ENCODE results near the gene TUBD1. TPM values are rescaled to one million over a fixed set of nuclear protein-coding genes. Genes with fewer than 3 reads are reported as not detected.
A peak's percentile ranks its signal among the peaks of the same experiment; 100 is the strongest.

TUBD1 gene
- total and polyA plus RNA-seq, 2 of the 13 experiments (the other 11 are each of a cell fraction or from before 2014, with no cell fraction given) = 18.2 to 25.9 TPM

GRCh38 chr17:59846394-59847165, 46.2 kb downstream of the TUBD1 start (continued):
- TF ChIP-seq YEATS4 (CRISPR knock-in tag; IDR thresholded peaks at IDR 0.05; ENCODE audit: borderline replicate concordance) (peak; percentile 73), ZNF160 (CRISPR knock-in tag; IDR thresholded peaks at IDR 0.05) (peak; percentile 71; the same call in 1 of the 2 replicates), ETV6 (CRISPR knock-in tag; conservative IDR thresholded peaks at IDR 0.05) (0 out of 2 replicates have a peak, but pooled peaks have one; percentile 17), HOXA9 (CRISPR knock-in tag; IDR thresholded peaks at IDR 0.05; ENCODE audit: borderline replicate concordance) (no peak), SSRP1 (CRISPR knock-in tag; IDR thresholded peaks at IDR 0.05) (peak; percentile 94), PBX3 (CRISPR knock-in tag; IDR thresholded peaks at IDR 0.05; ENCODE audit: borderline replicate concordance) (no peak), RARG (CRISPR knock-in tag; IDR thresholded peaks at IDR 0.05; ENCODE audit: low read depth) (no peak), ONECUT2 (CRISPR knock-in tag; IDR thresholded peaks at IDR 0.05) (peak; percentile 50; the same call in 1 of the 2 replicates), ZNF724P (CRISPR knock-in tag; IDR thresholded peaks at IDR 0.05; ENCODE audit: borderline replicate concordance) (no peak), ZNF431 (CRISPR knock-in tag; IDR thresholded peaks at IDR 0.05; ENCODE audit: borderline replicate concordance, low read depth) (0 out of 2 replicates have a peak, but pooled peaks have one; percentile 75), MTERF4 (CRISPR knock-in tag; IDR thresholded peaks at IDR 0.05) (0 out of 2 replicates have a peak, but pooled peaks have one; percentile 33), ZNF879 (CRISPR knock-in tag; IDR thresholded peaks at IDR 0.05) (no peak), DR1 (CRISPR knock-in tag; IDR thresholded peaks at IDR 0.05) (no peak), SP1 (IDR thresholded peaks at IDR 0.05) (no peak), SP1 (CRISPR knock-in tag; IDR thresholded peaks at IDR 0.05) (no peak), HMGXB4 (CRISPR knock-in tag; IDR thresholded peaks at IDR 0.05; ENCODE audit: borderline replicate concordance in 1 of 2, low read depth in 1 of 2) (no peak), MED13 (CRISPR knock-in tag; IDR thresholded peaks at IDR 0.05) (peak; percentile 95), MEIS1 (CRISPR knock-in tag; IDR thresholded peaks at IDR 0.05; ENCODE audit: borderline replicate concordance) (peak; percentile 6; the same call in 1 of the 2 replicates), TOPORS (CRISPR knock-in tag; IDR thresholded peaks at IDR 0.05) (peak; percentile 83; the same call in 1 of the 2 replicates)
- TF ChIP-seq, protein P1, sequence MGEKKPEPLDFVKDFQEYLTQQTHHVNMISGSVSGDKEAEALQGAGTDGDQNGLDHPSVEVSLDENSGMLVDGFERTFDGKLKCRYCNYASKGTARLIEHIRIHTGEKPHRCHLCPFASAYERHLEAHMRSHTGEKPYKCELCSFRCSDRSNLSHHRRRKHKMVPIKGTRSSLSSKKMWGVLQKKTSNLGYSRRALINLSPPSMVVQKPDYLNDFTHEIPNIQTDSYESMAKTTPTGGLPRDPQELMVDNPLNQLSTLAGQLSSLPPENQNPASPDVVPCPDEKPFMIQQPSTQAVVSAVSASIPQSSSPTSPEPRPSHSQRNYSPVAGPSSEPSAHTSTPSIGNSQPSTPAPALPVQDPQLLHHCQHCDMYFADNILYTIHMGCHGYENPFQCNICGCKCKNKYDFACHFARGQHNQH (CRISPR knock-in tag; IDR thresholded peaks at IDR 0.05) = peak; percentile 62; the same call in 1 of the 2 replicates
- TF ChIP-seq, protein P2, sequence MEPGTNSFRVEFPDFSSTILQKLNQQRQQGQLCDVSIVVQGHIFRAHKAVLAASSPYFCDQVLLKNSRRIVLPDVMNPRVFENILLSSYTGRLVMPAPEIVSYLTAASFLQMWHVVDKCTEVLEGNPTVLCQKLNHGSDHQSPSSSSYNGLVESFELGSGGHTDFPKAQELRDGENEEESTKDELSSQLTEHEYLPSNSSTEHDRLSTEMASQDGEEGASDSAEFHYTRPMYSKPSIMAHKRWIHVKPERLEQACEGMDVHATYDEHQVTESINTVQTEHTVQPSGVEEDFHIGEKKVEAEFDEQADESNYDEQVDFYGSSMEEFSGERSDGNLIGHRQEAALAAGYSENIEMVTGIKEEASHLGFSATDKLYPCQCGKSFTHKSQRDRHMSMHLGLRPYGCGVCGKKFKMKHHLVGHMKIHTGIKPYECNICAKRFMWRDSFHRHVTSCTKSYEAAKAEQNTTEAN (CRISPR knock-in tag; conservative IDR thresholded peaks at IDR 0.05) = peak; percentile 48; the same call in 1 of the 2 replicates
- TF ChIP-seq, protein P3, sequence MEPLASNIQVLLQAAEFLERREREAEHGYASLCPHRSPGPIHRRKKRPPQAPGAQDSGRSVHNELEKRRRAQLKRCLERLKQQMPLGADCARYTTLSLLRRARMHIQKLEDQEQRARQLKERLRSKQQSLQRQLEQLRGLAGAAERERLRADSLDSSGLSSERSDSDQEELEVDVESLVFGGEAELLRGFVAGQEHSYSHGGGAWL (CRISPR knock-in tag; IDR thresholded peaks at IDR 0.05) = 0 out of 2 replicates have a peak, but pooled peaks have one; percentile 42
